T-helper 1 cell (primary cell): ENCODE measurements around the gene LRRC4C.

Source experiments
- DNase-seq, 5 donors: peaks; one replicate each; pipeline ENCODE4 v3.0.0-alpha.2; 2012 to 2020

Gene LRRC4C

DNA sequence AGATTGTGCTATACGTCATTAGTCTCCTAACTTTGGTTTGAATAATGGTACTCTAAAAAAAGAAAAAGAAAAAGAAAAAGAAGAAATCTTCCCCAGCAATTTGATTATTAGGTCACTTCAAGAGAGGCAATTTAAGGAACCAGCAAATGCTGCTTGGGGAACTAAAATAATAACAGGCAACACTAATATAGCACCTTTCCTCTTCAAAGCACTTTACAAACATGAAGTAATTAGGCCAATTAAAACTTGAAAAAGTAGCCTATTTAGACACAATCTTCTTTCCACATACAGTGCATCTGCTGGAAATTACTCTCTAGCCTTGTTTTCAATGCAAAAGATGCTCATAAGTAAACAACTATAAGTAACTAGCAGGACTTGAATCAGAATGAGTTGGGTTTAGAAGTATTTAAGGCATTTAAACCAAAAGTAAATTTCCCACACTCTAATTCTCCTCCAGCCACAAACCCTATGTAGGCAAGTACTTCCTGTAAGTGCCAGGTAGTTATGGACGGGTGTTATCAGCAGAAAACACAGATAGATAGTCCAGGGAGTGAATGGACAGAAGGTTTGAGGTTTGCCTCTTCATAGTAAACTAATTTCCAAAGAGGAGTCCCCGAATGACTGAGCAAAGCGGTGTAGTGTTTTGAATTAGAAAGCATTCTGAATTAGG is 44.5 kb downstream of the LRRC4C start:
- no peak for DNase-seq

DNA sequence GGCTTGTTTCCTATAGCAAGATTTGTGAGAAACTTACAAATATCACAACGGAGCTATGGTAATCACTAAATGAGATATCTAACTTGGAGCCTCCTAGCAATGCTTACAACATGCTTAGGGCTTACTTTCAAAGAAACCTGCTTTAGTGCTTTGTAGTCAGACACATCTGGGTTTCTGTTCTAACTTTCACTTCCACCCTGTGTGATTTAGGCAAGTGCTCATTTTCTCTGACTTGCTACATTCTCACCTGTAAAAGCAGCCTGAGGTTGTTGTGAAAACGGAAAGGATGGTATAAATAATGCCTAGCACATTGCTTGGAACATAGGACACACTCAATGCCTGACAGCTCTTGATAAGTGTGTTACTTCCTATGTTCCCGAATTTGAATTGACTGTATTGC is 45.6 kb downstream of the LRRC4C start:
- DNase-seq: no peak

DNA sequence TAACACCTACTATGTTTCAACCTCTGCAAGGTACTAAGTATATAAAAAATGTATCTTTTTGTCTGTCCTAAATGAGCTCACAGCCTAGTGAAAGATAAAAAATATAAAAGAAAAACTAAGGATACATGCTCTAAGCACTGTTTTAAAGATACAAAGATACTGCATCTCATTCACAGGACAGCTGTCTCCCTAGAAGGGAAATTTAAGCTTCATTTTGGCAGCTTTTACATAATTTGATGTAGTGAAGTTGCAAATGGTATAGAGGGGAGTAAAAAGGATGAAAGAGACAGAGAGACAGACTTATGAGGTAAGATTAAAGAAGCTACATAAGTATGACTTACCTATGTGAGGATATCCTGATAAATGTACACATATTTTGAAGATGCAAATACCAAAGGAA is 53.6 kb downstream of the LRRC4C start:
- no peak for DNase-seq

DNA sequence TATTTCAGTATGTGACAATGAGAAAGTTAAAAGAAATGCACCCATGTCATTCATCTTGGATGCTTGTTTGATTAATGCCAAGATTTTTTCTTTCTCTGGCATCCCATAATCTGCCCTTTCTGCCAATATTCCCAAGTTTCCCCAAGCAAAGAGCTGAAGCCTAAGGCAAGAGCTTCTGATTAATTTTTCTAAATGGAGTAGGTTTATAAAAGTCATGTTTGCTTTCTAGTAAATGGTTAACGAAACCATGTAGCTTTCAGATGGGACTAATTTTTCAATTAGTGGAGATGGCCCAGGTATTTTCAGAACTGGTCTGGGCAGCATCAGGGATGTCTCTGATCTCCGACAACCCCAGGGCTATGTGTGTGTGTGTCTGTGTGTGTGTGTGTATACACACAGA is 55.3 kb downstream of the LRRC4C start:
- DNase-seq: no peak

- no peak for DNase-seq
Measured at GRCh38 chr11:41403458-41403857, 56.0 kb downstream of the LRRC4C start.

GRCh38 chr11:41400819-41401382 is 58.6 kb downstream of the LRRC4C start:
- DNase-seq: no peak

DNA sequence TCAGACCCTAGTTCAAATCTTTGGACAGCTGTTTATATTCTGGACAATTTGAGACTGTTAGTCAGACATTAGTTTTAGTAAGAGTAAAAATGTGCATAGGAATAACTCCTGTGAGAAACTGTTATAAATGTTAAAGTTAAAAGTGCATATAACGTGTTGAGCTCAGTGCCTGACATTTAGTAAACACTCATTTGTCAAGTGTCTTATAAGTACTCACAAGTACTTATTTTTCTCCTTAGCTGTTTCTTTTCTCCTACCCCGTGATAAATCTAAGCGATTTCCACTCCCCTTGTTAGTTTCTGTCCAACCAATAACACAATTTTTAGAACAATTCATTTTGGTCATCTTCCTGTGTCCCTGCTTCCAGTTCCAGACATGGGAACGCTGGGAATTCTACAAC is 59.3 kb downstream of the LRRC4C start:
- DNase-seq: no peak

DNA sequence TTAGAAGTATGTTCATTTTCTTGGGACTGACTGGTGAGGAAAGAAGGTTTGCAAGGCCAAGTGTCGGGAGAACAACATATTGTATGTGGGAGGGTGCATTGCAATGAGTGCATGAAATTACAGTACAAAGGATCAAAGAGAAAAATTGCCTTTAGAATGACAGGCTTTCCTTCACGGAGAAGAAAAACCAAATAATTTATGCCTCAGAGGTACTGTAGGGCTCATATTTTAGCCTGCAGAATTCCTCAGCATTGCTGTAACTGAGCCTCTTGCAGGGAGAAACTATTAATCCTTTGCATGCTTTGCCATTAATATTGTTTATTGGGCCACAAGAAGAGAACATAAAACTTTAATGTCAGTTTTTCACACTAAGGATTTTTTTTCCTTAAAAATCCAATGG is 60.1 kb downstream of the LRRC4C start:
- DNase-seq: no peak

DNA sequence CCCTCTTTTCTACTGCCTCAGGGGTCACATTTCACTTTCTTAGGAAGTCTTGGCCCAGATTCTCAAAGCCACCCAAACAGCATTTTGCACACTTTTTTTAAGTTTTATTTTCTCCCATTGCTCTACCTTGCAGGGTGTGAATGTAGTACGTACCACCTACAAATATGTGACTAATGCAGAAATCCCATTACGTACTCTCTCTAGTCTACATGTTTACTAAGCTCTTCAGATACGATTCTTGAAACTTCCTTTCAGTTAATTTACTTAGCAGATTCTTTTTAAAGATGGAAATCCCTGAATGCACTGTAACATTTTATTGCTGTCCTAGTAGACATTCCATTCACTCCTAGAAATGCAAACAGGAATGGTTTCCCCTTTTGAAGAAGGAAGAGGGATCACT is 61.3 kb downstream of the LRRC4C start:
- DNase-seq: no peak

- no peak for DNase-seq
Measured at GRCh38 chr11:41394521-41395195, 64.8 kb downstream of the LRRC4C start.

DNA sequence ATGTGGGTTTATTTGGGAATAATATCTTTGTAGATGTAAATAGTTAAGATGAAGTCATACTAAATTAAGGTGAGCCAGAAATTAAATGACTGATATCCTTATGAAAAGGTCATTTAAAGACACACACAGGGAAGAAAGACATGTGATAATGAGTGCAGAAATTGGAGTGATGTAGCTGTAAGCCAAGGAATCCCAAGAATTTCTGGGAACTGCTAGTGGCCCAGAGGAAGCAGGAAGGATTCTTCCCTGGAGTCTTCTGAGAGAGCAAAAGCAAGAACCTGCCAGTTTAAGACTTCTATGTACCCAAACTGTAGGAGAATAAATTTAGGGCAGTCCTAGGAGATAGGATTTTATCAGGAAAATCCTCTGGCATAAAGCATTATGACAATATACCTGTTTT is 66.9 kb downstream of the LRRC4C start:
- DNase-seq: no peak

GRCh38 chr11:41389623-41390130 is 69.8 kb downstream of the LRRC4C start:
- DNase-seq: no peak

- DNase-seq: no peak
Measured at GRCh38 chr11:41384329-41384728, 75.1 kb downstream of the LRRC4C start.

DNA sequence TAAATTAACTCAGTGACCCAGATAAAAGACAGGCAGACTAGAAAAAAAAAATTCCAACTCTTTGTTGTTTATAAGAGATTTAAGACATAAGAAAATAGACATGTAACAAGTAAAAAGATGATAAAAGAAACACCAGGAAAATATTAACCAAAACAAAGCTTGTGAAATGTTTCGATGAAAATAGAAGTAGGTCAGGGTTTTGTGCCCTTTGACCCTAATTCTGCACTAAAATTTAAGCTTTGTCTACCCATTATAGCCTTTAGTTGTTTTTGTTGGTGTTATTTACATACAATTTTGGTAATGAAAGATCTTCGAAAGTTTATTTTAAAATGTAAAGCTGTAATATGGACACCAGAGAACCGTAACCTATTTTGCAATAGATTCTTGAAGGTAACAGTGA is 75.7 kb downstream of the LRRC4C start:
- no peak for DNase-seq

DNA sequence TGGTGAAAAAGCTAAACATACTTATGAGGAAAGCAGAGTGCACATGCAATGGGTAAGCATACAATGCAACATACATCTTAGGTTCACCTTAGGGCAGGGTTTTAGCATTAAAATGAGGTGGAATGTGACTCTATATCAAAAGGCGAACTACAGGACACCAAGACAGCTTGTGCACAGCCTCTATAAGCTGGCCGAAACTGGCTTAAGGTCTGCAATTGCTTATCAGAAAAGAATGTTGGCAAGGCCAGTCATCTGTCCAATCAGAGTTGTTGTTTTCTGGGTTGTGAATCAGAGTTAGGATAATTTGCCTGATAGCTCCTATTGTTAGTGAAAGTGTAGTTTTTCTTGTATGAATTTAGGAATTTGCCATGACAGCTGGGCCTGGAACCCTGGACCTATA is 76.5 kb downstream of the LRRC4C start:
- DNase-seq: no peak

GRCh38 chr11:41379084-41379483 is 80.4 kb downstream of the LRRC4C start:
- DNase-seq: no peak

GRCh38 chr11:41377709-41378394 is 81.6 kb downstream of the LRRC4C start:
- no peak for DNase-seq

DNA sequence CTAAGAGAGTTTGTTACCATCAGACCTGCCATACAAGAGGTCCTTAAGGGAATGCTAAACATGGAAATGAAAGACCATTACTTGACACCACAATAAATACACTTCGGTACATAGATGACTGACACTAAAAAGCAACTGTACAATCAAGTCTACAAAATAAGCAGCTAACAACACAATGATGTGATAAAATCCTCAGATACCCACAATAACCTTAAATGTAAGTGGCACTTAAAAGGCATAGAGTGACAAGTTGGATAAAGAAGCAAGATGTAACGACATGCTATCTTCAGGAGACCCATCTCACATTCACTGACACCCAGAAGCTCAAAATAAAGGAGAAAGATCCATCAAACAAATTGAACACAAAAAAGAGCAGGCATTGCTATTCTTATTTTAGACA is 107.6 kb downstream of the LRRC4C start:
- DNase-seq: no peak

DNA sequence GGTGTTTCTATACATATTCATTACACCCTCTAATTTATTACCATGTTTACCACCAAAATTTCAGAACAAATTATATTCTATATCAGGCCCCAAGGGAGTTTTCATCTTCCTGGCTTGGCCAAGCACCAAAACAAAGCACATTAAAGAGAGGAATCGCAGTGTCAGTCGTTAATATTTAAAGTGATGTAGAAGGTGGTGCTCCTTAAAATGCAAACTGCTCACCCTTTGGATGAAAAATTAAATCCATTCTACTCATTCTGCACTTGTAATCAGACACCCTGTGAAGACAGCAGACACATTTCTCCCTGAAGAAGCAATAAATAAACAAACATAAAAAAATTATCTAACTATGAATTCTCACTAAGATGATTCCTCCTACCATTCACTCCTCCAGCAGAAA is 113.4 kb downstream of the LRRC4C start:
- no peak for DNase-seq

- DNase-seq: no peak
Measured at GRCh38 chr11:41334007-41334933, 125.2 kb downstream of the LRRC4C start.

DNA sequence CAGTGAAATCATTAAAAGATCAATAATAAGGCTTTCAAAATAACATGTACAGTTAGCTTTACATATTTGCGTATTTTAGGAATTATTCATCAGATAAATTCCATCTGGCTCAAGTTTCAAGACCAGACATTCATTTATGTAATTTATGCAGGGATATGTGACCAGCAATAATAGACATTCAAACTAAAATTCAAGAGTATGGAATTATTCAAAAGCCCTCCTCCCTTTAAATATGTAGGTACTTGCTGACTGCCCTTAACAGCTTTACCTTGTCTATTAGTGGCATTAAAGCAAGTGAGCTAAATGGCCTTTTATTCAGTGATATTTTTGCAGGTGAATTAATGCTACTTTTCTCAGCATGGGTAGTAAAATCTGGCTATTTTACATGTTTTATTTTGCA is 126.1 kb downstream of the LRRC4C start:
- DNase-seq: no peak

- DNase-seq: no peak
Measured at GRCh38 chr11:41328324-41328723, 131.1 kb downstream of the LRRC4C start.

GRCh38 chr11:41323446-41323845 is 136.0 kb downstream of the LRRC4C start:
- no peak for DNase-seq
